Middle frontal gyrus (tissue), 1 donor: Measurements from ENCODE around the gene GGCT.

ENCODE experiments used
- DNase-seq: peaks from one replicate; pipeline ENCODE4 v3.0.0-alpha.2; 2015; ENCODE audit warnings: low spot score; ENCODE audit errors: extremely low spot score

The GGCT gene

DNA sequence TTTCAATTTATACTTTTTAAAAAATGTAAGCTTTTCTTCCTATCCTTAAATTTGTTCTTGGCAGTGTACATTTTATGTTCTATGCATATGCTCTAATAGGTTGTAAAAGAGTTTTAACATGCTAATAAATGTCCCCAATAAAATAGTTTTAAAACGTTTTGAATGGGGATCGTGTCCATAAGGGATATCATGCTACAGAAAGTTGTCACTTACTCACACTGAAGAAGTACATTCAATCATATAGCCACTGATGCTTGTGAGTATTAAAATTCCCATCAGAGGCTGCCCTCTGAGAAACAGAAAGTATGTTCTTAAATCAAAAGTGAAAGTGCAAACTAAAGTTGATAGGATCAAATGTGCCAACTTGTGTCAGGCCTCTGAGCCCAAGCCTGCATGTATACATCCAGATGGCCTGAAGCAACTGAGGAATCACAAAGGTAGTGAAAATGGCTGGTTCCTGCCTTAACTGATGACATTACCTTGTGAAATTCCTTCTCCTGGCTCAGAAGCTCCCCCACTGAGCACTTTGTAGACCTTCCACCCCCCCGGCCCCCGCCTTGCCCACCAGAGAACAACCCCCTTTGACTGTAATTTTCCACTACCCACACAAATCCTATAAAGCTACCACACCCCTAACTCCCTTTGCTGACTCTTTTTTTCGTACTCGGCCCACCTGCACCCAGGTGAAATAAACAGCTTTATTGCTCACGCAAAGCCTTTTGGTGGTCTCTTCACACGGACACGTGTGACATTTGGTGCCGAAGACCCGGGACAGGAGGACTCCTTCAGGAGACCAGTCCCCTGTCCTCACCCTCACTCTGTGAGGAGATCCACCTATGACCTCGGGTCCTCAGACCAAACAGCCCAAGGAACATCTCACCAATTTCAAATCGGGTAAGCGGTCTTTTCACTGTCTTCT is 25.2 kb downstream of the GGCT start:
- DNase-seq, result no peak

GRCh38 chr7:30478349-30479201 is 26.1 kb downstream of the GGCT start, which contains the start of gene NOD1:
NOD1 (minus strand) TSS chr7:30478784; CDS start chr7:30456921, 21,863 bp downstream.
- DNase-seq, result no peak

GRCh38 chr7:30476459-30477145 is 28.0 kb downstream of the GGCT start:
- DNase-seq, result no peak

DNA sequence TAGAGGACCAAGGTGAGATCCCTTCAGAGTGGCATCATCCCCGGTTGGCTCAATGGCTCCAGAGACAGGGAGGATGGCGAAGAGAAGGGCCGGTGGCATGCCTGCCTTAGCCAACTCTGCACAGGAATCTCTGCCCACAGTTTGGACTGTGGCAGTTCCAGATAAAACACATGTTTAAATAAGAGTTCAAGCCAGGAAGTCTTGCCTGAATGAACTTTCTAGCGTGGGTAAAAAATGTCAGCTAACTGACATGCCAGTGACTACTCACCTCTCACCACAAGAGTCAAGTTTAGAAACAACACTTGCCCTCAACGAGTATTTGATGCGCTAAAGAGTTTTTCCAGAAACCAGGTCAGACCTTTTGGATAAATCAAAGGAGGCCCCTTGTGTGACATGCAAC is 29.0 kb downstream of the GGCT start:
- DNase-seq, result no peak

DNA sequence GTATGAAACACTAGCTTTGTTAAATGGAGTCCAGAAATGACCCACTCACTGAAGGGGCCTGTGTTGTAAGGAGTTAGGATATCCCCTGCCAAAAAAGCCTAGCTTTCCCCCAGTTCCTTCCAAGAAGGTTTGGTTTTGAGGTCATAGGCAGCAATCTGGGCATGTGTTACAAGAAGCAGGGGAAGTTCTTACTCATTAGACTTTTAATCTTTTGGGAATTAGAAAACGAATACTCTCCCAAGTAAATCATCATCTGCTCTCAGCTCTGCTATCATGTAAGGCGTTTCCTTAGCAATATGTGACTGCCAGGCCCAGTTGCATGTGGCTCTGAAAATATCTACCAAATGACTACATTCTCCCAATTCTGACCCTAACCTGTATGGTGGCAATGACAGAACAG is 29.7 kb downstream of the GGCT start:
- no peak for DNase-seq

- DNase-seq, result no peak
These were observed 30.1 kb downstream of the GGCT start for GRCh38 chr7:30474485-30474884.

DNA sequence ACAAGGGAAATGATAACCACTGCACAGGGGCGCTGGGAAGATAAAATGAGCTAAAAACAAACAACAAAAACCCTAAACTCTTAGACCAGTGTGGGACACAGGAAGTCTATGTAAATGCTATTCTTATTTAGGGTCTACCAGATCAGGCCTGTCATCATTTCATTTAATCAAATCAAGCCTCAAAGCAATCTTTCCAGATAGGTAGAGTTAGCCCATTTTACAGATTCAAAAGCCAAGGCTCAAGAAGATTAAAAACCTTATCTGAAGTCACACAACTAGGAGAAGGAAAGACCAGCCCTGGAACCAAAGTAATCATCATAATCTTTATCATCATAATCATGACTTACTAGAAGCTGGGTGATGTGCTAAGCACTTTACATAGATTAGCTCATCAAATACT is 30.7 kb downstream of the GGCT start:
- DNase-seq, result no peak

- DNase-seq, result no peak
These were observed 31.5 kb downstream of the GGCT start for GRCh38 chr7:30472784-30473775.

DNA sequence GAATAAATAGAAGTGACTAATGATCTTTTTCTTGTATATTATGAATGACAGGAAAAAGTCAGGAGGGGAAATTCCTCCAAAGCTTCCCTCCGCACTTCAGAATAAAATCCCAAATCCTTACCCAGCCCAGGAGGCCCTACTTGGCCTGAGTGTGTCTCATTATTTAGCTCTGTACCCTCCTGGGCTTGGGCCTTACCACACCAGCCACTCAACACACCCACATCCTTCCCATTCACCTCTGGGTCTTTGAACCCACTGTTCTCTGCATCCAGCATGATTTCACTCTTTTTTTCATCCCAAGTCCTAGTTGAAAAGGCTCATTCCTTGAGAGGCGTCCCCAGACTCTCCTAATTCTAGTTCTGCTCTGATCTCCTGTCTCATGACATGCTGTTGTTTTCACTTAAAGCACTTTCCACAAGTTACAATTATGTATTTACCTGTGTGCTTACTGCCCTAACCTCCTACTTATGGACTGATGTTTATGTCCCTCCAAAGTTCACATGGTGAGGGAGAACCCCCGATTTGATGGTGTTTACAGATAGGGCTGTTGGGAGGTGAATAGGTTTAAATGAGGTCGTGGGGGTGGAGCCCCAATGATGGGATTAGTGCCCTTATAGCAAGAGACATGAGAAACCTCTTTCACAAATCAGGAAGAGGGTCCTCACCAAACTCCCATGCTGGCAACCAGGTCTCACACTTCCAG is 32.4 kb downstream of the GGCT start:
- no peak for DNase-seq

- DNase-seq, result no peak
These were observed 33.4 kb downstream of the GGCT start for GRCh38 chr7:30471205-30471604.

GRCh38 chr7:30470771-30471170 is 33.9 kb downstream of the GGCT start:
- no peak for DNase-seq

DNA sequence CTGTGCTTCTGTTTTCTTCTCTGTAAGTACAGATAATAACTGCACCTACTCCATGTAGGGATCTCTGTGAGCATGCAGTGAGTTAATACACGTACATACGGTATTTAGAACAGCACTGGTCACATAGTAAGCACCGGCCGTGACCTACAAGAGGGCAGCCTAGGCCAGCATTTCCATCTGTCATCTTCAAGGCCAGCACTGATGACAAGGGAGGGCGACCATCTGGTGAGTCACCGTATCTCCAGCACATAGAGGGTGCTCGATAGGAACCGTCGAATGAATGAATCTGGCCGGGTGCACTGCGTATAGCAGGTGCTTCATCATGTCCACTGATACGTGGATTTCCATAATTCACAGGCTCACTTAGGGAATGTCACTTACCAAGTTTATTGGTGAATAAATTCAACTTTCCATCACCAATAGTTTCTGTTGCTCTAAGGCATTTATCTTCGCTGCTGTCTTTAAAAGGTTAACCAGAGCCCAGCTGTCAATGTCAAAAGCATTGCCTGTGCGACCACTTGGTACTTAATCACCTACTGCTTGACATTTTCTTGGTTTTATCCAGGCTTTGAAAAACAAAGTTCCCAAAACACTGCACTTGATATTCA is 34.4 kb downstream of the GGCT start:
- DNase-seq, result no peak

GRCh38 chr7:30469303-30469702 is 35.3 kb downstream of the GGCT start:
- no peak for DNase-seq

DNA sequence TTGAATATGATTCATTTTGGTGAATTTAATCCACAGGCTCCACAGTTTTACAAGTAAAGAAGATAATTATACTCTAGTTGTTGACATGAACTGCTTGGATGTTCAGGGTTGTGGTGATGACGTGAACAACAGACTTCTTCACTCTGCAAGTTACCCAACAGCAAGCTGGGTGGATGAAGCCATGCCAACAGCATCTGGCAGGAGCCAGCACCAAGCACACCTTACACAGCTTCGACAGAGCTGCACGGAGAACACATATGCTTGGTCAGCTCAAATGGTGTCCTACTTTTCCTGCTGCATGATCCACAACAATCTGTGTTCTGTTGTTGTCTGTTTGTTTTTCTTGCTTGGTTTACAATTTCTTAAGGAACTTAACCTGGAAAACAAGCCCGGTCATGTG is 35.8 kb downstream of the GGCT start:
- no peak for DNase-seq

- DNase-seq, result no peak
These were observed 36.6 kb downstream of the GGCT start for GRCh38 chr7:30468041-30468440.

DNA sequence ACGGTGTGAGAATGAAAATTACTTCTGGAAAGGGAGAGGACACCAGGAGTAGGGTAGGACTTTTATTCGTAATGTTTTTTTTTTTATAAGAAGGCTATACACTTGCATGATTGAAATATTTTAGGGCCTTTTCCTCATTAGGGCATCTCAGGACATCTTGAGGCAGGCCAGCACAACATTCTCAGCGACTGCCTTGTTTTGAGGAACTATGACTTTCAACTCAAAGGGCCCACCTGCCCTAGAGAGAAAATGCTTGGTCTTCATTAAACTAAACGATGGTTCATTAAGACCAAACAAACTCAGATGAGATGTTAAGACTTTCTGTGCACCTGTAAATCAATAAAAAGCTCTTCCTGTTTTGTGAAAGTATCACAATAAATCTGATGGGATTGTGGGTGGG is 37.4 kb downstream of the GGCT start:
- DNase-seq, result no peak

DNA sequence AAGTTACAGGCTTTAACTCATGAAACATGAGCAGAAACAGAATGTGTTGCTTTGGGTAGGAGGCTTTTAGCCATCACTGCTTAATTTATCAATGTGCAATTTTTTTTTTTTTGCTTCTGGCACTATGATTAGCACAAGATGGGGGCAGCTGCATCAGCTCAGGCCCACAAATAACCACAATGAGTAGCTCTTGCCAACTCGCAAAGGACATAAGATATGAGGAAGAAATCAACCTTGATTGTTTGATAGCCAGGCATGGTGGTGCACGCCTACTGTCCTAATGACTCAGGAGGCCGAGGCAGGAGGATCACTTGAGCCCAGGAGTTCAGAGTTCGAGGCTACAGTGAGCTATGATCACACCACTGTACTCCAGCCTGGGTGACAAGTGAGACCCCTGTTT is 38.4 kb downstream of the GGCT start:
- DNase-seq, result no peak

- DNase-seq, result no peak
These were observed 38.8 kb downstream of the GGCT start for GRCh38 chr7:30465811-30466180.

GRCh38 chr7:30465046-30465810 is 39.4 kb downstream of the GGCT start:
- DNase-seq, result no peak
